COR-L47 (cell line): Measurements from ENCODE around the gene KPNA3.
A peak's percentile ranks its signal among the peaks of the same experiment; 100 is the strongest.

ENCODE experiments used
- DNase-seq: peaks from one replicate; lab custom pipeline; 2025; lab: John Stamatoyannopoulos, UW

Gene KPNA3

GRCh38 chr13:49678191-49678914 lies 114.1 kb downstream of the KPNA3 start:
- no peak for DNase-seq

GRCh38 chr13:49676581-49677298 lies 115.7 kb downstream of the KPNA3 start:
- no peak for DNase-seq

DNA sequence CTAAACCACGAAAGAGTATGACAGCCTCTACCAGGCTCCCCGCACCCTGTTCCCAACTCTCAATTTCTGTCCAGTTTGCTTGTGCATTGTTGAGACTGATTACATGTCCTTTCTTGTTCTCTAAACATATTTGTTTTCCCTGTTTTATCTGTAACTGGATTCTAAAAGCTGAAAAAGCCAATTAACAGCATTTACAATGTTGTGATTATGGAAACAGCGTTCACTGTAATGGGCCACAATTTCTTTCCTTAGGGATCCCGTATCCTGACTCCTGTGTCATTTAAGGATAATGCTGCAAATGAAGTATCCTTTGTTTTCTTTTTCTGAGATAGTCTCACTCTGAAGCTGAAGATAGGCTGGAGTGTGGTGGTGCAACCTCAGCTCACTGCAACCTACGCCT lies 121.7 kb downstream of the KPNA3 start:
- no peak for DNase-seq

GRCh38 chr13:49669735-49670309 lies 122.7 kb downstream of the KPNA3 start:
- DNase-seq = peak; percentile 71

DNA sequence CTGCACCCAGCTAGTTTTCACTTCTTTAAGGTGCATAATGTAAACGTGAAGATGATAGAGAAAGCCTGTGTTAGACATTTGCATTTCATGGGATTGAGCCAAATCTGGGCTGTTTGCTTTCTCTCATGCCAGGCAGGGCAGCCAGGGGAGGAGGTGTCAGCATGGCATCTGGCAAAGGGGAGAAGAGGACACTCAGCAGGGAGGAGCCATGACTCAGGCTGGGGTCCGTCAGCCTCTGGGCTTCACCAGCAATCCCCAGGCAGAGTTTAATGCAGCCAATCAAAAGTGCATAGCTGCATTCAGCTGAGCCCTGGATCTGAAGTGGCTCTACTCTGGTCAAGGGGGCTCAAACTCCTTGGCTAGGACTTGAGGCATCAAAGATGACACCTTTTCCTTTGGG lies 124.7 kb downstream of the KPNA3 start:
- DNase-seq = no peak

GRCh38 chr13:49664606-49665005 lies 127.9 kb downstream of the KPNA3 start:
- no peak for DNase-seq

DNA sequence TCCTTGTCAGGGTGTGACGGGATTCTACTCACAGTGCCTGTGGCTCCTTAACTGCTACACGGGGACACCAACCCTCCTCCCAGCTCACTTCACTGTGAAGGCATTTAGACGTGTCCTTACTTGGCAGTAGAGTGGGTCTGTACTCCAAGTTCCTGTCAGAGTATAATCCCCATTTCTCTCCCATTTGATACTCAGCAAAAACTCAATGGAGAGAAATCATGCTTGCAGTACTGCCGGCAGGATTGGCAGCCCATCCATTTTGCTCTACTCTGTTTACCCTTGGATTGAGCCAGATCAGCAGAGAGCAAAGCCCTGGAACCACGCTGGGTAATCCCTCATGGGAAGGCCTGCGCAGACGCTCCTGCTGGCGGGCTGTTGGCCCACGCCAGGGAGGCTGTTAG lies 135.2 kb downstream of the KPNA3 start:
- no peak for DNase-seq

DNA sequence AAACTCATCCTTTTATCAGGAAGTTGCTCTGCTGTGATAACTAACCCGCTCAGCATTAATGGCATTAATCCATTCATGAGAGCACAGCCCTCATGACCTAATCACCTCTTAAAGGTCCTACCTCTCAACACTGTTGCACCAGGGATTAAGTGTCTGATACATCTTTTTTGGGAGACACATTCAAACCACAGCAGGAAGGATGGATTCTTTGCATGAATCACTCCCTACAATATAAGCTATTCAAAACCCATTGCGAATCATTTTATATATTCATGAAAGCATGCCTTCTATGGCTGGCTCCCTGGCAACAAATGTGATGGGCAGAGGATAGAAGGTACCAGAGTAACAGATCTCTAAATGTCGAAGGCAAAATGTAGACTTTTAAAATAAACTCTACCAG lies 136.6 kb downstream of the KPNA3 start:
- no peak for DNase-seq

DNA sequence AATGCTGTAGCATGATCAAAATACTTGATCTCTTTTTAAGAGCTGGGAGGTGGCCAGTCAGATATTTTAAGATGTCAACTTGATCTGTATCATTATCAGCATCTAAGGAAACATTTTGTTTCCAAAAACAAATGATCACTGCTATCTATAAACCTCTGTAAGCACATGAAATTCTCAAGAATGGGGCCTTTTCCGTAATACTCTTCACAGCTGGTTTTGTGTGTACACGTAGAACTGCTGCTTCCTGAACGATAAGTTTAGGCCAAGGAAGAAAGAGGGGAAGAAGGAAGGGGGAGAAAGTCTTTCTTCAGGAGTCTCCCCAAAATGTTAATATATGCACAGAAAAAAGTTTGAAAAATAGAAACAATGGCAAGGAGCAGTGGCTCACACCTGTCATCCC lies 138.5 kb downstream of the KPNA3 start:
- DNase-seq = no peak

DNA sequence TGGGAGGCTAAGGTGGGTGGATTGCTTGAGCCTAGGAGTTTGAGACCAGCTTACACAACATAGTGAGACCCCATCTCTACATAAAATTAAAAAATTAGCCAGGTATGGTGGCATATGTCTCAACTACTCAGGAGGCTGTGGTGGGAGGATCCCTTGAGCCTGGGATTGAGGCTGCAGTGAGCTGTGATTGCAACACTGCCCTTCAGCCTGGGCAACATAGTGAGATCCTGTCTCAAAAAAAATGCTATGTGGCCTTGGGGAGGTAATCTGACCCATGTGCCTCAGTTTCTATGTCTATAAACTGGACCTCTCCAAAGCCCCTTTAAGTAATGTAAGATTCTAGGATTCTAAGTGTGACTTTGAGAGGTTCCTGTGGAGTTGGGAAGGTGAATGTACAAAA lies 139.0 kb downstream of the KPNA3 start:
- DNase-seq = no peak

DNA sequence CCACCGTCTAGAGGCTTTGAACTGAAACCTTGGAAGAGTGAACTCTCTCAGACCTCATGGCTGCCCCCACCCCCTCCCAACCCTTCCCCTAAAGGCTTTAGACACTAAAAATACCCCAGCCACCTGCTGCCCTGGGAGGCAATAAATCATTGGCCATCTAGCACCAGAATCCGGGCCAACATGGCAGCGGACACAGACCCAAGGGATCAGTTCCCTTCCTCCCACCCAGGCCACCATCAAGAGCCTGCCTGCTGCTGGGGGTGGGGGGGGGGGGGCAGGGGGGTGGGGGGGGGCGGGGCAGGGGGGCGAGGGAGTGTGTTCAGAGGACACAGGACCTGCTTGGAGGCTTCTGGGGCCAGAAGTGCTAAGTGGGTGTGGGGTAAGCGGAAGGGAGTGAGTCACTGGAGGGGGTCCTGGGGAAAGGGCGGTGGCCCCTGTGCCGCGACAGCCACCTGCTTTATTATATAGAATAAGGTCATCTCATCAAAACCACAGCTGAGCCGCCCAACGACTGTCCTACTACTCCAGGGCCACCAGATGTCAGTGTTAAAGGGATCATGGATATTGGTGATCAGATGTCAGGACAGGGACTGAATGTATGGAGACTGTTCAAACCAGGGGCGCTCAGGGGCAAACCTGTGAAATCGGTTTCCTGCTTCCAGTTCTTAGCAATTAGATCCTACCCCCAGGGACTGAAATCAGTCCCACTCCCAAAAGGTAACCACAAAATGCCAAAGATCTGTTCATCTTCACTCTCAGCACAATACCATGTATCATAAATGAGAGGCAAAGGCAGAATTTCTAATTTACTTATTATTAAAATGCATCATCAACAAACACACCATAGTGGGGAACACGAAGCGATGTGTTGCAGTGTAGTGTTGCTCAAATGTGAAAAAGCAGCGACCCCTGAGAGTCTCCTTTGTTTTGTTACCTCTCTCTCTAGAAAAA lies 139.9 kb downstream of the KPNA3 start:
- DNase-seq = peak; percentile 29

DNA sequence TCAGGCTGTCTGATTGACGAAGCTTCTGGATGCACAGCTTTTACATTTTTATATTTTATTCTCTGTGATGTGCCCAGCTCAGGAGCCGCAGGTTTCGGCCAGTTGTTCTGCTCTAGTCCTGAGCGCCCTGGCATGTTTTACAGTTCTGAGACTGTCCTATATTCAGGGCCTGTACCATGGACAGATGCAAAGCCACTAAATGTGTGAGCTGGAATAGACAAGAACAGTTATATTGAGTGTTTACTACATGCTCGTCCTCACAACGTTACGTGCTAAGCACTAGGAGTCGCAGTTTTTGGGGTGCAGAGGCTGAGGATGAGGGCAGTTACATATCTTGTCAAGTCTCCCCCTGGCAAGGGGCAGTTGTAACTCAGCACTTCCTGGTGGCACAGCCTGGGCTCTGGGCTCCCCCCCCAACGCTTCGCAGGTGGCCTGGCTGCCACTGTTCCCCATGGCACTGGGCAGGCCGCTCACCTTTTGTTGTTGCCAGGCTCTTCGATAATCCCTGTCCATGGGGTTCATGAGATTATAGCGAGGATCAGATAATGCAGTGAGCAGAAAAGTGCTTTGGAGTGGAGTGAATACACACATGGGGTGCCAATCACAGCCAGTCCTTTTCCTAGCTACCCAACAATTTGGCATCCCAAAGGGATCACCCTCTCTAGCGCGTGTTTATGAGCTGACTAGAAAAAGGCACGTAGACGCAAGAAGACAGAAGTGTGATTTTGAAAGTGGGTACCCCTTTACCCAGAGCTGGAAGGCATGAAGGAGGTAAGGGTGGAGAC lies 140.7 kb downstream of the KPNA3 start:
- no peak for DNase-seq

DNA sequence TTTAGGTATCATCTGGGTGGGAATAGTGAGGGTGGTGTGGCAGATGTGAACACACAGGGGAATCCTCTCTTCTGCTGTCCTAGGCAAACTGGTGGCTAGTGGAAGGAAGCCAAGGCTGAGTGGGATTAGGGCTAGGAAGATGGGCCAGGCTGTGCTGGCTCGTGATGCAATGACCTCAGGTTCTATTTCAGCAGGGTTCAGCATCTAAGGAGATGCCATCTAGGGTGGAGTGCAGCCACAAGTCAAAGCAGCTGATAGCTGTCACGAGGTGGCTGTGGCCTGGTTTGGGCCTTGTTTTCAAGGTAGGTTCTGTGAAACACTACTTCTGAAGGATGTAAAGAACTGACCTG lies 142.5 kb downstream of the KPNA3 start:
- no peak for DNase-seq
